Activated T-cell treated with anti-CD3 and anti-CD28 coated beads, Interleukin-2, amount 50 U/mL, for 1 hour (primary cell): ENCODE measurements around the gene DACT2.
"Not testable (repeated sequence)": the region's sequence is repeated elsewhere in the genome, so short reads cannot be mapped to it uniquely, and the experiment has no call there.

Source experiments
- DNase-seq: peaks from one replicate; pipeline ENCODE4 v3.0.0-alpha.2; 2020

Gene DACT2

GRCh38 chr6:168300975-168301647, 18.5 kb downstream of the DACT2 start:
- DNase-seq: no peak

GRCh38 chr6:168299541-168300511, 19.8 kb downstream of the DACT2 start:
- DNase-seq: no peak

GRCh38 chr6:168297643-168298042, 21.9 kb downstream of the DACT2 start:
- DNase-seq: no peak

DNA sequence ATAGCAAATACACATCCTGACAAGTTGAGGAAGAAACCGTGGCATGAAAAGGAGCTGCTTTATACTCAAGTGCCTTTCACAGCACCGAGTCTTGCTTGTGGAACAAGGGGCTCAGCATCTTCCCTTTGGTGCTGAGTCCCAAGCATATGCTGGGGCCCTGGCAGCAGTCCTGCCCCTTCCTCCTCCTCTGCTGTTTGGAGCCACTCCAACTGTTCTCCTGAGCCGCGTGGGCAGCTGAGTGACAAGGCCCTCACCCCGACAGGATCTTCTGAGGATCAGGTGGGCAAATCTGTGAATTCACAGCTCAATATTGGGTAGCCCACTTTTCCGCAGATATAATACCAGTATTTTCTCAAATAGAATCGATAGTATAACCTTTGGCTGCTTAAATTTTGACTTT, 24.7 kb downstream of the DACT2 start:
- DNase-seq: no peak

GRCh38 chr6:168293636-168294530, 25.7 kb downstream of the DACT2 start:
- DNase-seq: no peak

DNA sequence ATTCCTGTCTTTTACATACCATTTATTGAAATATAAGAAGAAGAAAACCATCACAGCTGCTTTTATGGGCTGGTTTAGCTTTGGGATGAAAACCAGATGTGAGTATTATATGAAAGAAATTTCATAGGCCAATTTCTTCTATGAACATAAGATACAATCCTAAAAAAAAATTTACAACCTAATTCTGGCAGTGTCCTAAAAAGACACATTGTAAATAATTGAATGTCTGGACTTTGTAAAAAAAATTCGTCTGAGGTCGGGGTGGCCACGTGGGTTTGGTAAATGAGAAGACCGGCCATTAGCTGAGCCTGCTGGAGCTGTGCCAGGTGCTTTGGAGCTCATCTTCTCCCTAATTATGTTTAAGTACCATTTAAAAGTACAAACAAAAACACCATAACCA, 26.8 kb downstream of the DACT2 start:
- DNase-seq: no peak

DNA sequence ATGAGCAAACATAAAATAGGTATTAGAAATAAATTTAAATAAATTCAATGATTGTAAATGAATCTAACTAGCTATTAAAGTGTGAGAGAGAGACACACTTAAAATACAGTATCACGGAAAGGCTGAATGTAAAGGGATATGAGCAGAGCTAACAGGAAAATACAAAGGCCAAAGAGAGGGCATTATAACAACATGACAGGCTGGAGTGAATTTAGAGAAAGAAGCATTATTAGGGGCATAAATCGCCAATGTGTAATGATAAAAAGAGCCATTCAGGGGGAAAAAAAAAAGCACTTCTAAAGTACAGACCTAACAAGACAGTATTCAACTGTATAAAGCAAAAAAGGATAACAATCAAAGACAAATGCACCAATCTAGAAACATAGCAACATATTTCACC, 28.1 kb downstream of the DACT2 start:
- no peak for DNase-seq

- DNase-seq: no peak
Measured at GRCh38 chr6:168290095-168290494, 29.5 kb downstream of the DACT2 start.

GRCh38 chr6:168289571-168289962, 30.0 kb downstream of the DACT2 start:
- no peak for DNase-seq

- DNase-seq: no peak
Measured at GRCh38 chr6:168288781-168289570, 30.6 kb downstream of the DACT2 start.

- not testable (repeated sequence) for DNase-seq
Measured at GRCh38 chr6:168287460-168287859, 32.1 kb downstream of the DACT2 start.

GRCh38 chr6:168286771-168287446, 32.7 kb downstream of the DACT2 start:
- not testable (repeated sequence) for DNase-seq

DNA sequence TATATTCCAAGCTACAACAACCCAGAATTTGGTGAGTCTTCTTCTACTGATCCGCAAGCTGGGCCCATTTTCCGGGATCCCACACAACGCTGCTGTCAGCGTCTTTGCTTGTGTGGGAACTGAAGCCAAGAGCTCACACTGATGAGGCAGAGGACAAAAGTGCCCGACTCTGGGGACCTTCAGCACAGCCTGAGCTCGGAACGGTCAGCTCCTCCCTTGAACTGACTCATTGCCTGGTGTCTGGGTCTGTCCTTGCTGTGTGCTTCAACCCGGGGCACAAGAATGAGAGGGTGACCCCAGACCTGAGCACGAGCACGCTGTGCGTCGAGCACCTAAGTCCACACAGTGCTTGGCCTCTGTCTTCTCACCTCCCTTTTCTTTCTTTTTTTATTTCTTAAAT, 33.5 kb downstream of the DACT2 start:
- no peak for DNase-seq

GRCh38 chr6:168285456-168285855, 34.1 kb downstream of the DACT2 start:
- no peak for DNase-seq

DNA sequence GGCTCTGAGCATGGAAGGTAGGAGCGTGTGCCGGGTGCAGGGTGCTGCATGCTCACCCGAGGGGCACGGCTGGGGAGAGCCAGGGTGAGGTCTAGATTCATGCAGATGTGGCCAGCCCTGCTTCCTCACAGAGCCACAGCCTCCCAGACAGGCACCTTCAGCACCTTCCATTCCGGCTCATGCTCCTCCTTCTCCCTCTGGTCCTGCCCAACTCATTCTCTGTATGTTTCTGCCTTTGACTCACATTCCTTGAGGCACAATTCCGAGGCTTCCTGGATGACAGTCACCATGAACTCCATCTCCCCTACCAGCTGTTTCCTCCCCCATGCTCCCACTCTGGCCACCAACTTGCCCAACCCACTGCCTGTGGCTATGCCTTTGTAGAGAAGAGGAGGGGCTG, 35.4 kb downstream of the DACT2 start:
- DNase-seq: no peak

DNA sequence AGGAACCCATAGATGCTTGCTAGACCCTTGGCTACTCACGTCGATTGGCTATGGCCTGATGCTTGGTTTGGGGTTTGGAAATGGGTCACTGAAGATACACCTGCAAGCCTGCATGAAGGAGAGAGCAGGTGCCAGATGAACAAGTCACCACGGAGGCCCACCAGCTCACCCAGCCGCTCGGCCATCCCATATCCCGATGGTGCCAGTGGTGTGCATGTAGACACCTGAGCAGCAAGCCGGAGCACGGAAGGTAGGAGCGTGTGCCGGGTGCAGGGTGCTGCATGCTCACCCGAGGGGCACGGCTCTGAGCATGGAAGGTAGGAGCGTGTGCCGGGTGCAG, 35.9 kb downstream of the DACT2 start:
- no peak for DNase-seq

- no peak for DNase-seq
Measured at GRCh38 chr6:168282985-168283685, 36.4 kb downstream of the DACT2 start.

DNA sequence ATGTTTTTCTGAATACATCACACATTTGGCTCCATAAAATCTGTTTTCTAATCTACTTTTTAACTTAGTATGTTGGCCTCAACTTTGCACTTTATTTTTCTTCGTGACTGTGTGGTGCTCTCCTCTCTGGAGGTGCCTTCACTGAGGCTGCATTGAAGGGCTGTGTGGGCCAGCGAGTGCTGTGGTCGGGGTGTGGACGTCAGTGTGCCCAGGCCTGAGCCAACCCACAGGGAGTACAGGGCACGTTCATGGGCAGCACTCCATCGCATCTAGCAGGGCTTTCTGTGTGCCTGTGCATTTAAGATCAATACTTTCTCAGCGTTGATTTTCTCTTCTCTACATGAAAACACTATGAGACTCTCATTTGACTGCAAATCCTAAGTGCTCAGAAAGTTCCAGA, 37.8 kb downstream of the DACT2 start:
- no peak for DNase-seq

GRCh38 chr6:168281314-168281713, 38.3 kb downstream of the DACT2 start:
- DNase-seq: not testable (repeated sequence)

GRCh38 chr6:168280899-168281245, 38.7 kb downstream of the DACT2 start:
- DNase-seq: no peak
